Progenitor cell of endocrine pancreas (in vitro differentiated cells): ENCODE results near the gene ADAR. TPM values are rescaled to one million over a fixed set of nuclear protein-coding genes. Genes with fewer than 3 reads are reported as not detected.
A peak's percentile ranks its signal among the peaks of the same experiment; 100 is the strongest.

Source experiments
- DNase-seq: peaks from one replicate; pipeline ENCODE4 v3.0.0; 2021; ENCODE audit warnings: low spot score; ENCODE audit not compliant: unreplicated experiment
- H3K27ac Mint-ChIP-seq: 2 replicates; pipeline ENCODE4 v1.8.0; 2021; ENCODE audit warnings: mild to moderate bottlenecking, moderate library complexity, mixed read lengths
- H3K27me3 Mint-ChIP-seq: 2 replicates; pipeline ENCODE4 v1.8.0; 2021; ENCODE audit warnings: mixed read lengths
- H3K36me3 Mint-ChIP-seq: 2 replicates; pipeline ENCODE4 v1.8.0; 2022; ENCODE audit warnings: mixed read lengths; ENCODE audit not compliant: insufficient read depth
- H3K4me1 Mint-ChIP-seq: 2 replicates; pipeline ENCODE4 v1.8.0; 2021; ENCODE audit warnings: low read depth, mixed read lengths
- H3K4me3 Mint-ChIP-seq: 2 replicates; pipeline ENCODE4 v1.8.0; 2021; ENCODE audit warnings: low read depth, mild to moderate bottlenecking, moderate library complexity, mixed read lengths
- H3K9me3 Mint-ChIP-seq: 2 replicates; pipeline ENCODE4 v1.8.0; 2021; ENCODE audit warnings: low read depth, mixed read lengths
- total RNA-seq: library from RNA; stranded (reverse); gene quantifications from 2 replicates; pipeline ENCODE4 v1.2.1, GENCODE V29; 2021
- TF ChIP-seq, protein P1 (sequence below): fragments of 200-600 bp; sonication (generic); IDR thresholded peaks from one replicate; pipeline ENCODE4 v1.5.0; 2021; ENCODE audit warnings: antibody characterized with exemption, mild to moderate bottlenecking; ENCODE audit not compliant: unreplicated experiment

The ADAR gene
- total RNA-seq, 1 donor from 2014 or later = 179 TPM

DNA sequence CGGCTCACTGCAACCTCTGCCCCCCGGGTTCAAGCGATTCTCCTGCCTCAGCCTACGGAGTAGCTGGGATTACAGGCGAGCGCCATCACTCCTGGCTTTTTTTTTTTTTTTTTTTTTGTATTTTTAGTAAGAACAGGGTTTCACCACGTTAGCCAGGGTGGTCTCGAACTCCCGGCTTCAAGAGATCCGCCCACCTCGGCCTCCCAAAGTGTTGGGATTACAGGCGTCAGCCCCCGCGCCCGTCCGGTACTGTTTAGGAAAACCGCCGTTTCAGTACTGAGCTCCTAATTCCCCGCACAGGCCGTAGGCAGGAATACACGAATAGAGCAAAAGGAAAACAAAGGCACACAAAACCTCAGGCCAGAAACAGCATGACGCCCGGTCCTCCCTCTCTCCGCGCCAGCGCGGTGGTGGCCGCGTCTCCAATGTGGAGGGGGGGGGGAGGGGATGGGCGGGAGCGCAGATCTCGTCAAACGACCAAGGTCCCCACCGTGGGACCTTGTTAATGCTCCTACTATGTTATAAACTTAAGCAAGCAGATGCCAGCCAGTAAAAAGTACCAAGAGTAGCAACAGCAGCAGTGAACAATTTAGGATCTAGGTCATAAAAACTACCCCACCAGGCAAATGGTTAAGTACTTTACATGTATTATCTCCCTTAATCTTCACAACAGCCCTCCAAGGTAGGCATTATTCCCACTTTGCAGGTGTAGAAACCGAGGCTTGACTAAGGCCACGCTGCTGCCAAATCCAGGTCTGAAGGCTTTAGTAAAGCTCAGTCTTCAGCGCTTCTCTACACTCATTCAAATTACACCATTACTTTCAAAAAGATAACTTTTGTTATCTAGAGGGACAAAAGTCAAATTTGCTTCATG is 648 bp upstream of the ADAR start:
- Mint-ChIP-seq H3K36me3 (no peaks in the 10 kb centered on the region), H3K27ac (peak overlapping the region; percentile 96), H3K27me3 (no peaks in the 10 kb centered on the region), H3K4me1 (peaks cover 15% of the 10 kb centered on the region), H3K9me3 (no peaks in the 10 kb centered on the region), H3K4me3 (peak overlapping the region; percentile 84)
- peak; percentile 31 for DNase-seq
- TF ChIP-seq, protein P1, sequence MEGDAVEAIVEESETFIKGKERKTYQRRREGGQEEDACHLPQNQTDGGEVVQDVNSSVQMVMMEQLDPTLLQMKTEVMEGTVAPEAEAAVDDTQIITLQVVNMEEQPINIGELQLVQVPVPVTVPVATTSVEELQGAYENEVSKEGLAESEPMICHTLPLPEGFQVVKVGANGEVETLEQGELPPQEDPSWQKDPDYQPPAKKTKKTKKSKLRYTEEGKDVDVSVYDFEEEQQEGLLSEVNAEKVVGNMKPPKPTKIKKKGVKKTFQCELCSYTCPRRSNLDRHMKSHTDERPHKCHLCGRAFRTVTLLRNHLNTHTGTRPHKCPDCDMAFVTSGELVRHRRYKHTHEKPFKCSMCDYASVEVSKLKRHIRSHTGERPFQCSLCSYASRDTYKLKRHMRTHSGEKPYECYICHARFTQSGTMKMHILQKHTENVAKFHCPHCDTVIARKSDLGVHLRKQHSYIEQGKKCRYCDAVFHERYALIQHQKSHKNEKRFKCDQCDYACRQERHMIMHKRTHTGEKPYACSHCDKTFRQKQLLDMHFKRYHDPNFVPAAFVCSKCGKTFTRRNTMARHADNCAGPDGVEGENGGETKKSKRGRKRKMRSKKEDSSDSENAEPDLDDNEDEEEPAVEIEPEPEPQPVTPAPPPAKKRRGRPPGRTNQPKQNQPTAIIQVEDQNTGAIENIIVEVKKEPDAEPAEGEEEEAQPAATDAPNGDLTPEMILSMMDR = no peak

DNA sequence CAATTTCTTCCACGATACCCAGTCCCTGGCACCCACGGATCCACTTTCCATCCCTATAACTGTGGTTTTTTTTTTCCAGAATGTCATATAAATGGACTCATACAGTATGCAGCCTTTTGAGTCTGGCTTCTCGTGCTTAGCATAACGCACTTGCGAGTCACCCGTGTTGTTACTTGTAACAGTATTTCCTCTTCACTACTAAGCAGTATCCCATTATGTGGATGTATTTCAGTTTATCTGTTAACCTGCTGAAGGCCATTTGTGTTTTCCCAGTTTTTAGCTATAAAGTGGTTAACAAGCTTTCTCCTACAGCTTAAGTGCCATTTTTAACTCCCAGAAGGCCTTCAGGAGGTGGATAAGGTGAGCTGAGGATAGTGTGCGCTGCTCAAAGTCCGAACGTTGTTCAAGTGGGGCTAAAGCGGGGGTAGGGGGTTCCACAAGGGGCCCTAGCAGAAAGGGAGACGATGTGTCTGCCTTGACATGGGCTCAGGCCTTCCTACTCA is 829 bp downstream of the ADAR start:
- H3K27me3 Mint-ChIP-seq = no peaks in the 10 kb centered on the region
- H3K27ac Mint-ChIP-seq = peak overlapping the region; percentile 96
- no peaks in the 10 kb centered on the region for H3K36me3 Mint-ChIP-seq
- TF ChIP-seq, protein P1 = no peak
- no peak for DNase-seq
- H3K4me1 Mint-ChIP-seq = peaks cover 15% of the 10 kb centered on the region
- peak overlapping the region; percentile 84 for H3K4me3 Mint-ChIP-seq
- no peaks in the 10 kb centered on the region for H3K9me3 Mint-ChIP-seq

DNA sequence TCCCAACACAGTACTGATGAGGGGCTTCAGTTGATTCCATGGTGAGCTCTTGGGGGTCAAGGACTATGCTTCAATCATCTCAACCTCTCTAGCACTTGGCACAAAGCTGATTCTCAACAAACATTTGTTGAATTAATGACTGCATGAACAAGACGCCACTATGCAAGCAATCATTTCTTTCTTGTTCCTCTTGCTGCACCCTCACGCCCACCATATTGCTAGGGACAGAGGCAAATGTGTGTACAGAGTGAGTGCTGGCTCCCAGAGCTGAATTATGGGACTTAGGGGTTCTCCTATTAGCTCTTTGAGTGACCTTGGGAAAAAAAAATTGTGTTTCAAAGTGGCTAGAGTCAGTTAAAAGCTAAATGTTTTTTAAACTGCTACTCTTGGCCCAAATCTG is 2.5 kb downstream of the ADAR start:
- H3K27ac Mint-ChIP-seq = no peak overlapping the region

DNA sequence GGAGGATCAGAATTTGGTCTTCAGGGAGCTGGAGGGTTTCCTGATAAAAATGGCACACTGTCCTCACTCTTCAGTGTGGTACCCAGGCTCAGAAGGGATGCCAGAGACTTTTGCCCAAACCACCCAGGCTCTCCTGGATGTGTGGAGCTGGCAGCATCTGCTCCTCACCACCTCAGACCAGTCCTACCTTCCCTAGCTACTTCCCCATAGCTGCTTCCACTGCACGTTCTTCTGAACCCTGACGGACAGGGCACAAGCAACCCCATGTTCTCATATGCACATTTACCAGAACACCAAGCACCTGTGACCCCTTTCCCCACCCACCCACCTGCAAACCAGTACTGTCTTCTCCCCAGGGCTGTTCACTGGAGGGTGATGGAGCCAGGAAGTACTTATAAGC is 4.7 kb downstream of the ADAR start:
- Mint-ChIP-seq H3K27ac (no peak overlapping the region), H3K27me3 (no peaks in the 10 kb centered on the region), H3K4me3 (no peak overlapping the region), H3K4me1 (peaks cover 7% of the 10 kb centered on the region), H3K36me3 (peaks cover 4% of the 10 kb centered on the region), H3K9me3 (no peaks in the 10 kb centered on the region)
- no peak for DNase-seq
- TF ChIP-seq, protein P1 = no peak

More for the DNA sequence above, 2.5 kb downstream of the ADAR start:
- H3K27me3 Mint-ChIP-seq = no peaks in the 10 kb centered on the region
- H3K4me1 Mint-ChIP-seq = peaks cover 11% of the 10 kb centered on the region
- DNase-seq = no peak
- no peaks in the 10 kb centered on the region for H3K9me3 Mint-ChIP-seq
- TF ChIP-seq, protein P1 = no peak
- H3K4me3 Mint-ChIP-seq = no peak overlapping the region
- H3K36me3 Mint-ChIP-seq = no peaks in the 10 kb centered on the region

DNA sequence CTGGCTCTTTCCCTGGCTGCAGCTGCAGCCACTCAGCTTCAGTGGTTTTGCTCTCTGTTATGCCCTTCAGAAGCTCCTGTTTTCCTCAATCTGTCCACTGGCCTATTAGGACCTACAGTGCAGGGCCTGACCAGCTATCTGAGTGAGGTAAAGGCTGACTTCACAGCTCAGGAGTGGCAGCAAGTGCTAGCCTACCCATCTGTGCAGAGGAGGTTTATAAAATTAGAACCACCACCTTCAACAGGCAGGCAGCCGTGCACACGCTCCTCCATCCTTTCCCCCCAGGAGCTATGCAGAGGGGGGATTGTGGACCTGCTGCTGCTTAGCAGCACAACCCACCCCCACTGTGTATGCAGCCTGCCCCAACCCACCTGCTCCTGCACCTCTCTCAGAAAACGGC is 8.3 kb downstream of the ADAR start:
- Mint-ChIP-seq H3K27ac (peak overlapping the region; percentile 82), H3K4me1 (no peaks in the 10 kb centered on the region), H3K27me3 (no peaks in the 10 kb centered on the region), H3K4me3 (no peak overlapping the region), H3K36me3 (peaks cover 6% of the 10 kb centered on the region), H3K9me3 (no peaks in the 10 kb centered on the region)
- DNase-seq = no peak
- TF ChIP-seq, protein P1 = no peak
